Fibroblast of villous mesenchyme (primary cell): Measurements from ENCODE around the gene SGCA. TPM values are rescaled to one million over a fixed set of nuclear protein-coding genes. Genes with fewer than 3 reads are reported as not detected.

Experiments
- DNase-seq: peaks from one replicate; pipeline ENCODE4 v3.0.0-alpha.2; 2010; ENCODE audit warnings: low read depth
- H3K4me3 ChIP-seq: 2 replicates; pipeline ENCODE4 v1.5.1; 2011; ENCODE audit warnings: low read depth, mild to moderate bottlenecking, low read length
- total RNA-seq: library from RNA; depleted of rRNA; stranded (reverse); fragments of >200 nt; gene quantifications from 2 replicates; pipeline ENCODE4 v1.2.3, GENCODE V29; 2012
- TF ChIP-seq, protein P1 (sequence below): IDR thresholded peaks from 2 replicates; pipeline ENCODE4 v1.5.1; 2012; ENCODE audit warnings: low read depth, mild to moderate bottlenecking, low read length; ENCODE audit not compliant: insufficient read depth

The SGCA gene
- total RNA-seq, 1 donor: not detected

DNA sequence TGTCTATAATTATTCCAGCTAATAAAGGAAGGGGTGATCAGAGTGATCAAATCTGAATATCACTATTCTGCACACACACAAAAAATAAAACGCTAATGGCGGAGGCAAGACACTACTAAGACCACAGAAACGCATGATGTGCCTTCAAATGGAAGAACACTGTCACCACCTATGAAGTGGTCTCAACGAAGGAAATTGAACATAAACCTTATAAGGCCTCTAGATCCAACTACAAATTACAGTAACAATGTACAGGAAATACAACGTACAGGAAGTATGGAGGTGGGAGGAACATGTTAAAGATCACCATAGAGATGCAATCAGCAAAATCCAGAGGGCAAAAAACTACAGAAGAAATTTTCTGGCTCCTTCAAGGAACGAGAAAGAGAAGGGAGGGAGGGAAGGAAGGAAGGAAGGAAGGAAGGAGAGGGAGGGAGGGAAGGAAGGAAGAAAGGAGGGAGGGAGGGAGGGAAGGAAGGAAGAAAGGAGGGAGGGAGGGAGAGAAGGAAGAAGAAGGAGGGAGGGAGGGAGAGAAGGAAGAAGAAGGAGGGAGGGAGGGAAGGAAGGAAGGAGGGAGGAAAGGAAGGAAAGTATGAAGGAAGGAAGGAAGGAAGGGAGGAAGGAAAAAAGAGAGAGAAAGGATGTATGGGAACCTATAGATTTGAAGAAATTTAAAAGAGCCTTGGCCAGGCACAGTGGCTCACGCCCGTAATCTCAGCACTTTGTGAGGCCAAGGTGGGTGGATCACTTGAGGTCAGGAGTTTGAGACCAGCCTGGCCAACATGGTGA, 3.1 kb upstream of the SGCA start:
- no peak for DNase-seq
- no peak overlapping the region for H3K4me3 ChIP-seq
- TF ChIP-seq, protein P1, sequence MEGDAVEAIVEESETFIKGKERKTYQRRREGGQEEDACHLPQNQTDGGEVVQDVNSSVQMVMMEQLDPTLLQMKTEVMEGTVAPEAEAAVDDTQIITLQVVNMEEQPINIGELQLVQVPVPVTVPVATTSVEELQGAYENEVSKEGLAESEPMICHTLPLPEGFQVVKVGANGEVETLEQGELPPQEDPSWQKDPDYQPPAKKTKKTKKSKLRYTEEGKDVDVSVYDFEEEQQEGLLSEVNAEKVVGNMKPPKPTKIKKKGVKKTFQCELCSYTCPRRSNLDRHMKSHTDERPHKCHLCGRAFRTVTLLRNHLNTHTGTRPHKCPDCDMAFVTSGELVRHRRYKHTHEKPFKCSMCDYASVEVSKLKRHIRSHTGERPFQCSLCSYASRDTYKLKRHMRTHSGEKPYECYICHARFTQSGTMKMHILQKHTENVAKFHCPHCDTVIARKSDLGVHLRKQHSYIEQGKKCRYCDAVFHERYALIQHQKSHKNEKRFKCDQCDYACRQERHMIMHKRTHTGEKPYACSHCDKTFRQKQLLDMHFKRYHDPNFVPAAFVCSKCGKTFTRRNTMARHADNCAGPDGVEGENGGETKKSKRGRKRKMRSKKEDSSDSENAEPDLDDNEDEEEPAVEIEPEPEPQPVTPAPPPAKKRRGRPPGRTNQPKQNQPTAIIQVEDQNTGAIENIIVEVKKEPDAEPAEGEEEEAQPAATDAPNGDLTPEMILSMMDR: no peak

DNA sequence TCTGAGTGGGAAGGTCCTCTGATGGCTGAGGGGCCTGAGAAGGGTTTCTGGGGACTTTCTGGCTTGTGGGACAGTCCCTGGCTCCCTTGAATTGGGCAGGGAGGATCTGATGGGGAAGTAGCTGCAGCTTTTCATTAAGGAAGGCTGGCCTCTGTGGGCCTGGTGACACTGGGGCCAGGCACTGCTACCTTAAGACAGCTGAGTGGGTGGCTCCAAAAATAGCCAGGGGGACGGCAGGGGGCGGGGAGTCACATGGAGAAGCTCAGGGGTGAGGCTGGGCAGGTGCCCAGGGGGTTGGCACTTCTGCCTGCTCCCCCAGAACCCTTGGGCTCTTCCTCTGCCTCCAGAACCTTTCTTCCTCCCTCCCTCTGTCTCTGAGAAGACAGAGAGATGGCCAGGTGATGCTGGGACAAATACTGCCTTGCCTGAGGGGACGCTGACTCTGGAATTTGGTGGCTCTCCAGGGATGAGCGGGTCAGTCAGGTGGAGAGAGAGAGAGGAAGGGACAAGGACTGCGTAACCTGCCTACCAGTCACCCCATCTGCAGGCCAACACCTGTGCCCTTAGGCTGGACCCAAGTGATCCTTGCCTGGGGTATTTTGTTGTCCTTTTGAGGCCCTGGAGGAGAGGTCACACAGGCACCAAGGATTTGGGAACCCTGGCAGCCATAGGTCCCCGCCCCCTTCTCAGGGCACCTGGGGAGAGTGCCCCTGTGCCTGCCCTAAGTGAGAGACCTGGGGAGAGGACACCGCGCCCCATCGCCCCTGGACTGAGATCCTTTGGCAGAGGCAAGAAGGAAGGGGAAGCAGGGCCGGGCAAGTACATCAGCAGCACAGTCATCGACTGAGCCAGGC, 1.7 kb upstream of the SGCA start:
- H3K4me3 ChIP-seq: no peak overlapping the region
- DNase-seq: no peak
- TF ChIP-seq, protein P1: no peak

DNA sequence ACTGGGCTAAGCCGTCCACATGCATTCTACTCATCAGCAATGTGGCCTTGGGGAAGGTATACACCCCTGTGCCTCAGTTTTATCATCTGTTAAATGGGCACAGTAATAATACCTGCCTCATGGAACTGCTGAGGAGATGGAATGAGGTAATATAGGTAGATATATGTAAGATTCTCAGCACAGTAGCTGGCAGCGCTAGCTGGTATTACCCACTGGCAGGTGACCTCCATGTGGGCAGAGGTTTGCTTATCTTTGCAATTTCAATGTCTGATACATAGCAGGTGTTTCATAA, 1.2 kb upstream of the SGCA start:
- TF ChIP-seq, protein P1: no peak
- no peak overlapping the region for H3K4me3 ChIP-seq
- no peak for DNase-seq

DNA sequence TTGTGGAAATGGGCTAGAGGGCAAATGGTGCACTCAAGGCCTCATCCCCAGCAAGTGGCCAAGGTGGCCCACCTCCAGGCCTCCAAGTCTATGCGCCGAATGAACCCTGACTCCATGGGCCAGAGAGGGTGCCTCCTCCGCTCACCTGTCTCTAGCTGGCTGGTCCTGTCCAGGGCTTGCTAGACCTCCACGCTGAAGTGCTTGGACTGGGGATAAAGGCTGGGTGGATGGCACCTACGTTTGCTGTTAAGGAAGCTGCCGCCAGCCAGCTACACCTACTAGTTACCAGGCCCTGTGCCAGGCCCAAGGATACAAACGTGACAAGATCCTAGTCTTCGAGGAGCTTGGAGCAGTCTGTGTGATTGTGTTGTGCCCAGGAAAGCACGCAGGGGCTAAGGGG, 739 bp upstream of the SGCA start:
- DNase-seq: no peak
- TF ChIP-seq, protein P1: no peak
- H3K4me3 ChIP-seq: no peak overlapping the region

DNA sequence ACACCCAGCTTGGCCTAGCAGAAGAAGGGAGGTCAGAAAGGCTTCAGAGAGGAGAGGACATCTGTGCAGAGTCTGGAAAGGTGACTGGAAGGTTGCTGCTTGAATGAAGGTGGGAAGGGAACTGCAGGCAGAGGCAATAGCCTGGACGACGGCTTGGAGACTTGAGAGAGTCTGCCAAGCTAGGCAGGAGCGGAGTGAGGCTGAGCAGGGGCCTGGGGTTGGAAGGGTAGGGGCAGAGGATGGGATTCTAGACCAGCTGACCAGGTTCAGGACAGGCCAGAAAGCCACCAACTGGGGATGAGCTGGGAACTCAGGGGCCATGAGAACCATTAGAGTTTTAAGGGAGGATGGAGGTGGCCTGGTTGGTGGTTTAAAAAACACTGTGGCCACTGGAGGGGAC, 339 bp upstream of the SGCA start:
- TF ChIP-seq, protein P1: no peak
- DNase-seq: no peak

DNA sequence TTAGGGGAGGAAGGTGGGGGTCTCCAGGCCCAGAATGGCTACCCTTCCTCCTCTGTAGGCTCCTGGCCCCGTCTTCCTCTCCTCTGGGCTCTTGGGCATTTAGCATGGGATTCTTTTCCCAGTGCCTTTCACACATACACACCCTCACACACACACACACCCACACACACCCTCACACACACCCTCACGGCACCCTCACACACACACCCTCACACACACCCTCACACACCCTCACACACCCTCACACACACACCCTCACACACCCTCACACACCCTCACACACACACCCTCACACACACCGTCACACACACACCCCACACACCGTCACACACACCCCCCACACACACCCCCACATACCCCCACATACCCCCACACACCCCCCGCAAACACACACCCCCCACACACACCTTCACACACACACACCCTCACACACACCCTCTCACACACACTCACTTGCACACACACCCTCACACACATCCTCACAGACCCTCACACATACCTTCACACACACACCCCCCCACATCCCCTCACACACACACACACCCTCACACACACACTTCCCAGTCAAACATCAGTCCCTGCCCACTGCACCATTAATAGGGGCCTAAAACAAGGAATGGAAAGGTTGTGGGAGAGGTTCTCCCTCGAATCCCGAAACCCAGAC, 845 bp downstream of the SGCA start:
- H3K4me3 ChIP-seq: no peak overlapping the region
- TF ChIP-seq, protein P1: no peak
- no peak for DNase-seq

More for the DNA sequence above, 339 bp upstream of the SGCA start:
- H3K4me3 ChIP-seq: no peak overlapping the region
